ENCODE measurements around the gene TTC21A.

- TF ChIP-seq CTCF (IDR thresholded peaks at IDR 0.05; ENCODE audit: low read length) (no peak), EZH2phosphoT487 (IDR thresholded peaks at IDR 0.05; ENCODE audit: low read length) (no peak), EZH2 (optimal IDR thresholded peaks at IDR 0.05; ENCODE audit: low read depth, low read length) (no peak)
These were observed 10.7 kb upstream of the TTC21A start for GRCh38 chr3:39096775-39097174.
